Effector memory CD4-positive, alpha-beta T cell (primary cell): ENCODE results near the gene CDKAL1.
"Not testable (repeated sequence)": the region's sequence is repeated elsewhere in the genome, so short reads cannot be mapped to it uniquely, and the experiment has no call there.

Experiments used
- DNase-seq, 3 donors: peaks; one replicate each; pipeline ENCODE4 v3.0.0-alpha.2; 2020
- H3K27ac ChIP-seq: 2 replicates; pipeline ENCODE4 v1.7.0; 2013; ENCODE audit warnings: mild to moderate bottlenecking, low read length, moderate library complexity; ENCODE audit not compliant: insufficient read depth, poor library complexity, severe bottlenecking
- H3K27me3 ChIP-seq: replicated peaks from 2 replicates; pipeline ENCODE4 v1.7.0; 2013; ENCODE audit warnings: mild to moderate bottlenecking, low read length; ENCODE audit not compliant: insufficient read depth, control insufficient read depth, poor library complexity, severe bottlenecking
- H3K36me3 ChIP-seq: 2 replicates; pipeline ENCODE4 v1.7.0; 2013; ENCODE audit warnings: mild to moderate bottlenecking, low read length, moderate library complexity; ENCODE audit not compliant: control insufficient read depth, insufficient read depth
- H3K4me1 ChIP-seq: 2 replicates; pipeline ENCODE4 v1.7.0; 2013; ENCODE audit warnings: low read length, mild to moderate bottlenecking; ENCODE audit not compliant: control insufficient read depth, insufficient read depth, poor library complexity, severe bottlenecking
- H3K4me3 ChIP-seq: 2 replicates; pipeline ENCODE4 v1.7.0; 2013; ENCODE audit warnings: low read length, low read depth, mild to moderate bottlenecking; ENCODE audit not compliant: insufficient read depth, poor library complexity, severe bottlenecking
- H3K9me3 ChIP-seq: 2 replicates; pipeline ENCODE4 v1.7.0; 2013; ENCODE audit warnings: mild to moderate bottlenecking, low read length, moderate library complexity; ENCODE audit not compliant: control insufficient read depth

CDKAL1 gene

GRCh38 chr6:21188505-21189223, 654.4 kb downstream of the CDKAL1 start:
- H3K4me3 ChIP-seq, result no peak overlapping the region
- H3K27me3 ChIP-seq, result no peaks in the 10 kb centered on the region
- no peak for DNase-seq
- no peaks in the 10 kb centered on the region for H3K36me3 ChIP-seq
- no peaks in the 10 kb centered on the region for H3K9me3 ChIP-seq
- H3K4me1 ChIP-seq, result no peaks in the 10 kb centered on the region
- H3K27ac ChIP-seq, result no peak overlapping the region

GRCh38 chr6:21189759-21190158, 655.5 kb downstream of the CDKAL1 start:
- H3K27ac ChIP-seq, result no peak overlapping the region
- H3K9me3 ChIP-seq, result no peaks in the 10 kb centered on the region
- no peak for DNase-seq
- no peak overlapping the region for H3K4me3 ChIP-seq
- no peaks in the 10 kb centered on the region for H3K36me3 ChIP-seq
- no peaks in the 10 kb centered on the region for H3K27me3 ChIP-seq
- H3K4me1 ChIP-seq, result no peaks in the 10 kb centered on the region

- no peaks in the 10 kb centered on the region for H3K4me1 ChIP-seq
- no peak overlapping the region for H3K4me3 ChIP-seq
- no peaks in the 10 kb centered on the region for H3K9me3 ChIP-seq
- no peak for DNase-seq
- no peaks in the 10 kb centered on the region for H3K27me3 ChIP-seq
- no peaks in the 10 kb centered on the region for H3K36me3 ChIP-seq
- no peak overlapping the region for H3K27ac ChIP-seq
These were observed 656.4 kb downstream of the CDKAL1 start for GRCh38 chr6:21190701-21191100.

GRCh38 chr6:21193790-21194475, 659.7 kb downstream of the CDKAL1 start:
- H3K36me3 ChIP-seq, result peaks cover 5% of the 10 kb centered on the region
- no peaks in the 10 kb centered on the region for H3K27me3 ChIP-seq
- no peak overlapping the region for H3K27ac ChIP-seq
- H3K4me1 ChIP-seq, result no peaks in the 10 kb centered on the region
- no peak overlapping the region for H3K4me3 ChIP-seq
- DNase-seq, result no peak
- no peaks in the 10 kb centered on the region for H3K9me3 ChIP-seq

- H3K36me3 ChIP-seq, H3K9me3 ChIP-seq, H3K27me3 ChIP-seq, DNase-seq, H3K4me1 ChIP-seq, H3K27ac ChIP-seq, H3K4me3 ChIP-seq: not testable (repeated sequence)
These were observed 661.0 kb downstream of the CDKAL1 start for GRCh38 chr6:21195301-21195700.

- Histone ChIP-seq H3K4me1 (no peaks in the 10 kb centered on the region), H3K9me3 (no peaks in the 10 kb centered on the region), H3K4me3 (no peak overlapping the region), H3K27ac (no peak overlapping the region), H3K27me3 (no peaks in the 10 kb centered on the region), H3K36me3 (peaks cover 16% of the 10 kb centered on the region)
- no peak for DNase-seq
These were observed 663.9 kb downstream of the CDKAL1 start for GRCh38 chr6:21198032-21198640.

- Histone ChIP-seq H3K4me3 (no peak overlapping the region), H3K27me3 (no peaks in the 10 kb centered on the region), H3K4me1 (no peaks in the 10 kb centered on the region), H3K36me3 (peaks cover 16% of the 10 kb centered on the region), H3K9me3 (no peaks in the 10 kb centered on the region), H3K27ac (no peak overlapping the region)
- no peak for DNase-seq
These were observed 665.0 kb downstream of the CDKAL1 start for GRCh38 chr6:21199262-21199661.

GRCh38 chr6:21200134-21200870, 666.0 kb downstream of the CDKAL1 start:
- Histone ChIP-seq H3K9me3 (no peaks in the 10 kb centered on the region), H3K27me3 (no peaks in the 10 kb centered on the region), H3K4me1 (no peaks in the 10 kb centered on the region), H3K27ac (no peak overlapping the region), H3K36me3 (peaks cover 16% of the 10 kb centered on the region), H3K4me3 (no peak overlapping the region)
- no peak for DNase-seq

GRCh38 chr6:21201187-21201586, 666.9 kb downstream of the CDKAL1 start:
- Histone ChIP-seq H3K4me1 (no peaks in the 10 kb centered on the region), H3K4me3 (no peak overlapping the region), H3K27ac (no peak overlapping the region)

More at GRCh38 chr6:21201187-21201586, 666.9 kb downstream of the CDKAL1 start:
- Histone ChIP-seq H3K27me3 (no peaks in the 10 kb centered on the region), H3K36me3 (peaks cover 16% of the 10 kb centered on the region), H3K9me3 (no peaks in the 10 kb centered on the region)
- no peak for DNase-seq
